HepG2 (cell line): ENCODE results near the gene ELOVL6. TPM values are rescaled to one million over a fixed set of nuclear protein-coding genes. Genes with fewer than 3 reads are reported as not detected.

ENCODE experiments used
- CEBPB ChIP-seq: IDR thresholded peaks from 2 replicates; pipeline ENCODE4 v1.6.1; 2011; ENCODE audit warnings: low read depth, low read length, improper control_type of control experiment, borderline replicate concordance
- KAT7 ChIP-seq: IDR thresholded peaks from 2 replicates; pipeline ENCODE4 v1.6.1; 2018; ENCODE audit warnings: borderline replicate concordance, missing compliant biosample characterization
- LBX2 ChIP-seq: sonication (generic); formaldehyde crosslinking; IDR thresholded peaks from 2 replicates; pipeline ENCODE4 v1.5.0; 2020; ENCODE audit warnings: missing genetic modification reagents, mild to moderate bottlenecking, borderline replicate concordance
- LRRFIP1 ChIP-seq: sonication (generic); formaldehyde crosslinking; conservative IDR thresholded peaks from 2 replicates; pipeline ENCODE4 v1.4.0; 2020; ENCODE audit warnings: missing genetic modification reagents
- RAD51 ChIP-seq: fragments of 450-650 bp; IDR thresholded peaks from 2 replicates; pipeline ENCODE4 v1.6.1; 2016; ENCODE audit warnings: borderline replicate concordance
- SMARCE1 ChIP-seq: fragments of 450-650 bp; IDR thresholded peaks from 2 replicates; pipeline ENCODE4 v1.6.1; 2017; ENCODE audit warnings: borderline replicate concordance
- SOX5 ChIP-seq: IDR thresholded peaks from 2 replicates; pipeline ENCODE4 v1.6.1; 2016; ENCODE audit warnings: borderline replicate concordance
- TERF1 ChIP-seq: sonication (generic); formaldehyde crosslinking; IDR thresholded peaks from 2 replicates; pipeline ENCODE4 v1.8.0; 2022; ENCODE audit warnings: mild to moderate bottlenecking, missing genetic modification reagents, moderate library complexity
- THAP9 ChIP-seq: sonication (generic); formaldehyde crosslinking; IDR thresholded peaks from 2 replicates; pipeline ENCODE4; 2020; ENCODE audit warnings: missing genetic modification reagents, mild to moderate bottlenecking, borderline replicate concordance
- ZKSCAN5 ChIP-seq: sonication (generic); formaldehyde crosslinking; IDR thresholded peaks from 2 replicates; pipeline ENCODE4 v1.5.1; 2020; ENCODE audit warnings: mild to moderate bottlenecking, missing genetic modification reagents
- ZNF124 ChIP-seq: sonication (generic); formaldehyde crosslinking; IDR thresholded peaks from 2 replicates; pipeline ENCODE4 v1.4.0; 2020; ENCODE audit warnings: missing genetic modification reagents
- ZNF205 ChIP-seq: IDR thresholded peaks from 2 replicates; pipeline ENCODE4 v1.6.1; 2018; ENCODE audit warnings: missing biosample characterization, missing genetic modification reagents
- ZNF263 ChIP-seq: sonication (generic); formaldehyde crosslinking; IDR thresholded peaks from 2 replicates; pipeline ENCODE4 v1.4.0; 2020; ENCODE audit warnings: missing genetic modification reagents
- ZNF460 ChIP-seq: sonication (generic); formaldehyde crosslinking; IDR thresholded peaks from 2 replicates; pipeline ENCODE4 v1.5.1; 2020; ENCODE audit warnings: missing genetic modification reagents, mild to moderate bottlenecking, borderline replicate concordance
- ZNF737 ChIP-seq: sonication (generic); formaldehyde crosslinking; IDR thresholded peaks from 2 replicates; pipeline ENCODE4 v1.5.0; 2020; ENCODE audit warnings: missing genetic modification reagents, mild to moderate bottlenecking, borderline replicate concordance
- ZNF850 ChIP-seq: sonication (generic); formaldehyde crosslinking; conservative IDR thresholded peaks from 2 replicates; pipeline ENCODE4 v1.9.0; 2021; ENCODE audit warnings: mild to moderate bottlenecking, missing genetic modification reagents
- polyA plus RNA-seq, 8 experiments: library from polyadenylated mRNA; depleted of rRNA in 3 of 8; stranded (reverse) in 7 of 8; unstranded in 1 of 8; fragments of >200 nt; fragmentation: Illumina TruSeq in 4 of 8; extraction: Trizol in 4 of 8; gene quantifications; 2 replicates each; pipeline versions ENCODE4 v1.2.1 to v1.2.3, GENCODE V29; 2011 to 2016; ENCODE audit warnings: low read depth in 4 of 8, missing spikeins in 1 of 8, mixed read lengths in 1 of 8; ENCODE audit not compliant: insufficient read depth in 1 of 8
- total RNA-seq, 5 experiments: library from RNA; depleted of rRNA; stranded (reverse); fragments of >200 nt; fragmentation: Illumina TruSeq; extraction: Trizol; gene quantifications; 2 replicates each; pipeline ENCODE4 v1.2.3, GENCODE V29; 2016; ENCODE audit warnings: low read depth in 1 of 5
- TF ChIP-seq, protein P1 (sequence below): fragments of 450-650 bp; IDR thresholded peaks from 2 replicates; pipeline ENCODE4 v1.6.1; 2017
- TF ChIP-seq, protein P2 (sequence below): IDR thresholded peaks from 2 replicates; pipeline ENCODE4 v1.6.1; 2016; ENCODE audit warnings: missing biosample characterization, missing genetic modification reagents, low read depth

ELOVL6 gene
- total and polyA plus RNA-seq, 2 of the 13 experiments (the other 11 are each of a cell fraction or from before 2014, with no cell fraction given), result 14.1 to 23.2 TPM

GRCh38 chr4:110198435-110199416 lies at the start of gene ELOVL6 (continued):
- TF ChIP-seq LRRFIP1 (CRISPR knock-in tag) (no peak), TERF1 (CRISPR knock-in tag) (no peak), LBX2 (0 out of 2 replicates have a peak, but pooled peaks have one; percentile 42), SMARCE1 (no peak), SOX5 (CRISPR knock-in tag) (peak; percentile 68; the same call in 1 of the 2 replicates), THAP9 (no peak), ZNF205 (CRISPR knock-in tag) (no peak), RAD51 (no peak), KAT7 (CRISPR knock-in tag) (no peak), ZNF737 (peak; percentile 24; the same call in 1 of the 2 replicates), CEBPB (peak; percentile 86; the same call in 1 of the 2 replicates), ZKSCAN5 (no peak), ZNF460 (no peak), ZNF263 (peak; percentile 64), ZNF850 (CRISPR knock-in tag) (no peak), ZNF124 (CRISPR knock-in tag) (no peak)
- TF ChIP-seq, protein P1, sequence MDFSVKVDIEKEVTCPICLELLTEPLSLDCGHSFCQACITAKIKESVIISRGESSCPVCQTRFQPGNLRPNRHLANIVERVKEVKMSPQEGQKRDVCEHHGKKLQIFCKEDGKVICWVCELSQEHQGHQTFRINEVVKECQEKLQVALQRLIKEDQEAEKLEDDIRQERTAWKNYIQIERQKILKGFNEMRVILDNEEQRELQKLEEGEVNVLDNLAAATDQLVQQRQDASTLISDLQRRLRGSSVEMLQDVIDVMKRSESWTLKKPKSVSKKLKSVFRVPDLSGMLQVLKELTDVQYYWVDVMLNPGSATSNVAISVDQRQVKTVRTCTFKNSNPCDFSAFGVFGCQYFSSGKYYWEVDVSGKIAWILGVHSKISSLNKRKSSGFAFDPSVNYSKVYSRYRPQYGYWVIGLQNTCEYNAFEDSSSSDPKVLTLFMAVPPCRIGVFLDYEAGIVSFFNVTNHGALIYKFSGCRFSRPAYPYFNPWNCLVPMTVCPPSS, result no peak
- TF ChIP-seq, protein P2, sequence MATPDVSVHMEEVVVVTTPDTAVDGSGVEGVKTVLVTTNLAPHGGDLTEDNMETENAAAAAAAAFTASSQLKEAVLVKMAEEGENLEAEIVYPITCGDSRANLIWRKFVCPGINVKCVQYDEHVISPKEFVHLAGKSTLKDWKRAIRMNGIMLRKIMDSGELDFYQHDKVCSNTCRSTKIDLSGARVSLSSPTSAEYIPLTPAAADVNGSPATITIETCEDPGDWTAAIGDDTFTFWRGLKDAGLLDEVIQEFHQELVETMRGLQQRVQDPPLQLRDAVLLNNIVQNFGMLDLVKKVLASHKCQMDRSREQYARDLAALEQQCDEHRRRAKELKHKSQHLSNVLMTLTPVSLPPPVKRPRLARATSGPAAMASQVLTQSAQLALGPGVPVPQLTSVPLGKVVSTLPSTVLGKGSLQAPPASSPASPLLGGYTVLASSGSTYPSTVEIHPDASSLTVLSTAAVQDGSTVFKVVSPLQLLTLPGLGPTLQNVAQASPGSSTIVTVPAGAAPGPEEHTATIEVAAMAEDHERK (CRISPR knock-in tag), result no peak
